Naive thymus-derived CD4-positive, alpha-beta T cell (primary cell): Measurements from ENCODE around the gene LIX1. TPM values are rescaled to one million over a fixed set of nuclear protein-coding genes. Genes with fewer than 3 reads are reported as not detected.
"Not testable (repeated sequence)": the region's sequence is repeated elsewhere in the genome, so short reads cannot be mapped to it uniquely, and the experiment has no call there.

ENCODE experiments used
- ATAC-seq: fragments of 150-1000 bp; cut with Tn5 transposase; 2 replicates; pipeline ENCODE4 v1.10.0; 2021; ENCODE audit warnings: mild to moderate bottlenecking, moderate library complexity
- CTCF ChIA-PET: fragments of 350-600 bp; sonication (Branson Sonifier 250); formaldehyde crosslinking; loops from one replicate; lab custom pipeline; 2021; ENCODE audit warnings: antibody characterized with exemption; lab: Charles Lee
- POLR2A ChIA-PET: fragments of 350-600 bp; sonication (Branson Sonifier 250); formaldehyde crosslinking; loops from one replicate; lab custom pipeline; 2021; ENCODE audit warnings: antibody characterized with exemption, inconsistent platforms; lab: Charles Lee
- DNase-seq, 9 donors: peaks; one replicate each; pipeline versions ENCODE4 v3.0.0 to v3.0.0-alpha.2; 2020 to 2022; ENCODE audit warnings: mixed read lengths in 1 of 9
- H3K27ac ChIP-seq: one replicate; pipeline ENCODE4 v1.7.0; 2013; ENCODE audit warnings: mild to moderate bottlenecking, low read depth, low read length, moderate library complexity
- H3K27me3 ChIP-seq, 2 donors: one replicate each; pipeline ENCODE4 v1.7.0; 2013; ENCODE audit warnings: low read length in 2 of 2, mild to moderate bottlenecking in 2 of 2, moderate library complexity in 2 of 2; ENCODE audit not compliant: control insufficient read depth in 2 of 2, insufficient read depth in 2 of 2
- H3K36me3 ChIP-seq, 3 experiments: 1 replicate in 2 of 3; 2 replicates in 1 of 3; pipeline ENCODE4 v1.7.0; 2013; ENCODE audit warnings: low read length in 3 of 3, mild to moderate bottlenecking in 3 of 3, moderate library complexity in 1 of 3; ENCODE audit not compliant: insufficient read depth in 3 of 3, control insufficient read depth in 2 of 3
- H3K4me1 ChIP-seq, 2 donors: one replicate each; pipeline ENCODE4 v1.7.0; 2013; ENCODE audit warnings: low read length in 2 of 2, mild to moderate bottlenecking in 2 of 2, moderate library complexity in 1 of 2; ENCODE audit not compliant: control insufficient read depth in 2 of 2, insufficient read depth in 2 of 2
- H3K4me3 ChIP-seq: 2 replicates; pipeline ENCODE4 v1.7.0; 2013; ENCODE audit warnings: mild to moderate bottlenecking, low read length
- H3K9me3 ChIP-seq, 3 experiments: 1 replicate in 2 of 3; 2 replicates in 1 of 3; pipeline ENCODE4 v1.7.0; 2013; ENCODE audit warnings: low read length in 3 of 3; ENCODE audit not compliant: control insufficient read depth in 2 of 3
- H3K27ac Mint-ChIP-seq, 9 donors: one replicate each; pipeline ENCODE4 v1.8.0; 2020 to 2022; ENCODE audit warnings: mixed read lengths in 9 of 9, mild to moderate bottlenecking in 8 of 9, moderate library complexity in 5 of 9, inconsistent platforms in 2 of 9
- H3K27me3 Mint-ChIP-seq, 5 donors: one replicate each; pipeline ENCODE4 v1.8.0; 2021 to 2022; ENCODE audit warnings: mixed read lengths in 5 of 5, mild to moderate bottlenecking in 1 of 5
- H3K36me3 Mint-ChIP-seq, 5 donors: one replicate each; pipeline ENCODE4 v1.8.0; 2020 to 2022; ENCODE audit warnings: mixed read lengths in 5 of 5, mild to moderate bottlenecking in 3 of 5, inconsistent platforms in 1 of 5
- H3K4me1 Mint-ChIP-seq, 7 donors: one replicate each; pipeline ENCODE4 v1.8.0; 2020 to 2022; ENCODE audit warnings: mixed read lengths in 7 of 7, mild to moderate bottlenecking in 3 of 7, inconsistent platforms in 1 of 7
- H3K4me3 Mint-ChIP-seq, 10 donors: one replicate each; pipeline ENCODE4 v1.8.0; 2020 to 2022; ENCODE audit warnings: mild to moderate bottlenecking in 10 of 10, mixed read lengths in 10 of 10, moderate library complexity in 6 of 10, inconsistent platforms in 2 of 10
- H3K9me3 Mint-ChIP-seq, 11 donors: one replicate each; pipeline ENCODE4 v1.8.0; 2020 to 2022; ENCODE audit warnings: mixed read lengths in 11 of 11, mild to moderate bottlenecking in 4 of 11, inconsistent platforms in 1 of 11, moderate library complexity in 1 of 11
- intact Hi-C, 2 donors: fragments of 100-400 bp; cut with micrococcal nuclease; formaldehyde crosslinking; loops; one replicate each; pipeline ENCODE4 v1.15.1; 2023
- polyA plus RNA-seq, 2 donors: library from polyadenylated mRNA; unstranded; fragments of 300-500 nt; fragmentation: Illumina TruSeq; gene quantifications; one replicate each; pipeline ENCODE4 v1.2.3, GENCODE V29; 2021
- total RNA-seq, 6 experiments: library from RNA in 5 of 6; stranded (reverse) in 5 of 6; gene quantifications; 1 replicate in 5 of 6; 2 replicates in 1 of 6; pipeline ENCODE4 v1.2.3 and lab custom pipeline; 2021 to 2026

Gene LIX1
- total and polyA plus RNA-seq, 7 experiments from 2014 or later: not detected

DNA sequence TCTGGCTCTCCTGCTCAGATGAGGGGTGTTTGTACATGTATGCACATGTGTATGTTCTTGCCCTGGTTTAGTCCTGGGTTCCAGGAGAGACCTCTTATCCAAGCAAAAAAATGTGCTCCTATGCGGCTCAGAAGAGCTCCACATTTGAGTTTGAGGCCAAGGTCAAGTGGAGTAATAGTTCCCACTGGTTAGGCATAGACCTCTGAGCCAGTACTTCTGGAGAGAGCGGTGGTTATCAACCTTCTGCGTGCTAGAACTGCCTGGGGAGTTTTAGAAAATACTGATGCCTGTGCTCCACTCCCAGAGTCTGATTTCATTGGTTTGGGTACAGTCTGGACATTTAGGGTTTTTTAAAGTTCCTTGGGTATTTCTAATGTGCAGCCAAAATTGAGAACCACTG, 51.5 kb downstream of the LIX1 start:
- no peaks in the 10 kb centered on the region for H3K4me1 ChIP-seq
- ChIA-PET POLR2A (no interaction called here), CTCF (no interaction called here)
- Mint-ChIP-seq H3K27me3 (peaks cover 0 to 32% (median 0%) of the 10 kb centered on the region in 5 donors), H3K9me3 (no peaks in the 10 kb centered on the region), H3K36me3 (peaks cover 0 to 4% (median 0%) of the 10 kb centered on the region in 5 donors), H3K4me3 (no peak overlapping the region), H3K4me1 (peaks cover 0 to 21% (median 5%) of the 10 kb centered on the region in 7 donors), H3K27ac (no peak overlapping the region)
- intact Hi-C loops: no loop called here
- H3K36me3 ChIP-seq: no peaks in the 10 kb centered on the region
- ATAC-seq (no peak), DNase-seq (no peak)
- no peak overlapping the region for H3K4me3 ChIP-seq
- no peaks in the 10 kb centered on the region for H3K9me3 ChIP-seq
- H3K27ac ChIP-seq: no peak overlapping the region
- H3K27me3 ChIP-seq: no peaks in the 10 kb centered on the region

DNA sequence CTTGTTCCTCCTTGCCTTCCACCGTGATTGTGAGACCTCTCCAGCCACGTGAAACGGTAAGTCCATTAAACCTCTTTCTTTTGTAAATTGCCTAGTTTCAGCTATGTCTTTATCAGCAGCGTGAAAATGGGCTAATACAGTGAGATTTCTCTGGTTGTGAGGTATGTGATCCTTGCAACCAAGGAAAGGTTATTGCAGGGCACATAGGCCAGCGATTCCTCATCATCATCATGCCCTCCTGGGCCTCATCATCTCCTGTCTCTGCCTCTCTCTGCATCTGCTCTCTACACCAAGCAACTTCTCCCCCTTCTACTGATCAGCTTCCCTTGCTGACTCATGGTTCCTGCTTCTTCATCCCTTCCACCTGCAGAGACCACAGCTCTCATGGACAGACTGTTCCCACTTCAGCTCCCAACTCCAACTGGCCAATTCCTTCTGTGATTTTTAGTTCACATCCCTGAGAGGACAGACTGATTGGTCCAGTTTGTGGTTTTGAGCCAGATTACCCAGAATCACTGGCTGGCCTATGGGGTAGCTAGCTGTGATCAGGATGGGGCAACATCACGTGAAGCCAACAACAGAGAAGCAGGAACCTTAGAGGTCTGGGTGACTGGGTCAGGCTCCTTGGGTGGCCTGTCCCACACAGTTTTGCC, 53.1 kb downstream of the LIX1 start:
- POLR2A ChIA-PET: no interaction called here
- CTCF ChIA-PET: interaction anchor here (1.3 kb wide), 1 partner anchor 15 kb away, joined by 3 read pairs; no protein-coding TSS in a partner anchor

DNA sequence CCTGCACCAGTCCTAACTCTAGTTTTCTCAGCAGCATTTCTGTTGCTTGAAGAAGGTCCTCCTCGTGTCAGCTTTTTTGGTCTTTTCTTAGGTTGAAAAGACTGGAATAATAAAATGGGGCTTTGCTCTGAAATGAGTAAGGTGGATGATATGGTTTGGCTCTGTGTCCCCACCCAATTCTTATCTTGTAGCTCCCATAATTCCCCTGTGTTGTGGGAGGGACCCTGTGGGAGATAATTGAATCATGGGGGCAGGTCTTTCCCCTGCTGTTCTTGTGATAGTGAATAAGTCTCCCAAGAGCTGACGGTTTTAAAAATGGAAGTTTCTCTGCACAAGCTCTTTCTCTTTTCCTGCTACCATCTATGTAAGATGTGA, 53.6 kb downstream of the LIX1 start:
- ATAC-seq: no peak
- CTCF ChIA-PET: interaction anchor here (1.3 kb wide), 1 partner anchor 14 kb away, joined by 3 read pairs; no protein-coding TSS in a partner anchor

More for the DNA sequence above, 53.1 kb downstream of the LIX1 start:
- H3K27me3 Mint-ChIP-seq: peaks cover 0 to 35% (median 0%) of the 10 kb centered on the region in 5 donors
- Histone ChIP-seq H3K36me3 (no peaks in the 10 kb centered on the region), H3K4me3 (no peak overlapping the region), H3K9me3 (no peaks in the 10 kb centered on the region), H3K27ac (no peak overlapping the region), H3K4me1 (no peaks in the 10 kb centered on the region), H3K27me3 (no peaks in the 10 kb centered on the region)
- no peak overlapping the region for H3K4me3 Mint-ChIP-seq
- peaks cover 0 to 7% (median 0%) of the 10 kb centered on the region in 7 donors for H3K4me1 Mint-ChIP-seq
- peak; percentile 44 for ATAC-seq
- peaks cover 0 to 3% (median 0%) of the 10 kb centered on the region in 5 donors for H3K36me3 Mint-ChIP-seq
- peaks cover 0 to 5% (median 0%) of the 10 kb centered on the region in 11 donors for H3K9me3 Mint-ChIP-seq
- intact Hi-C loops: no loop called here
- no peak overlapping the region for H3K27ac Mint-ChIP-seq
- no peak for DNase-seq

DNA sequence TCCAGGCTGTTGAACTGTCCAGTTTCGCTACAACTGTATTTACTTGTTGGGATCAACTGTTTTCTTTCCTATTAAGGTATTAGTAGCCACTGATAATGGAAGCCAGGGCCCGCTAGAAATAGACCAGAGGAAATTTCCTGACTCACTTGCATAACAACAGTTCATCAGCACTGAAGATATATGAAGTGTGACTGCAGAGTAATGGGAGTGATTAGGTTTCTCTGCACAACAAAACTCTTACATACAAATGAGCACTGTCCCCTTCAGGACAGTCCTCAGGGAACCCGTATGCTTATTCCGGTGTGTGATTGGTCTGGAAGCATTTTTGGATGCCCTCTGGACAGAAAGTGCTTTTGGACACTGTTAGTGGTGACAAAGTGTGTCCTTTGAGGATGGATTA, 55.3 kb downstream of the LIX1 start:
- Histone ChIP-seq H3K9me3 (no peaks in the 10 kb centered on the region), H3K27me3 (no peaks in the 10 kb centered on the region), H3K27ac (no peak overlapping the region), H3K36me3 (no peaks in the 10 kb centered on the region), H3K4me1 (no peaks in the 10 kb centered on the region), H3K4me3 (no peak overlapping the region)
- ATAC-seq: no peak
- intact Hi-C loops: no loop called here
- Mint-ChIP-seq H3K27ac (no peak overlapping the region), H3K9me3 (peaks cover 0 to 5% (median 0%) of the 10 kb centered on the region in 11 donors), H3K4me3 (no peak overlapping the region), H3K27me3 (peaks cover 0 to 44% (median 0%) of the 10 kb centered on the region in 5 donors), H3K4me1 (peaks cover 0 to 10% (median 3%) of the 10 kb centered on the region in 7 donors), H3K36me3 (peaks cover 0 to 3% (median 0%) of the 10 kb centered on the region in 5 donors)
- ChIA-PET POLR2A (no interaction called here), CTCF (no interaction called here)
- no peak for DNase-seq

More for the DNA sequence above, 53.6 kb downstream of the LIX1 start:
- POLR2A ChIA-PET: no interaction called here
- Histone ChIP-seq H3K27ac (no peak overlapping the region), H3K27me3 (no peaks in the 10 kb centered on the region), H3K9me3 (no peaks in the 10 kb centered on the region), H3K36me3 (no peaks in the 10 kb centered on the region), H3K4me1 (no peaks in the 10 kb centered on the region), H3K4me3 (no peak overlapping the region)
- peaks cover 0 to 5% (median 0%) of the 10 kb centered on the region in 11 donors for H3K9me3 Mint-ChIP-seq
- no peak overlapping the region for H3K27ac Mint-ChIP-seq
- no peak for DNase-seq
- H3K36me3 Mint-ChIP-seq: peaks cover 0 to 3% (median 0%) of the 10 kb centered on the region in 5 donors
- intact Hi-C loops: no loop called here
- peaks cover 0 to 7% (median 0%) of the 10 kb centered on the region in 7 donors for H3K4me1 Mint-ChIP-seq
- H3K27me3 Mint-ChIP-seq: peaks cover 0 to 40% (median 0%) of the 10 kb centered on the region in 5 donors
- no peak overlapping the region for H3K4me3 Mint-ChIP-seq

DNA sequence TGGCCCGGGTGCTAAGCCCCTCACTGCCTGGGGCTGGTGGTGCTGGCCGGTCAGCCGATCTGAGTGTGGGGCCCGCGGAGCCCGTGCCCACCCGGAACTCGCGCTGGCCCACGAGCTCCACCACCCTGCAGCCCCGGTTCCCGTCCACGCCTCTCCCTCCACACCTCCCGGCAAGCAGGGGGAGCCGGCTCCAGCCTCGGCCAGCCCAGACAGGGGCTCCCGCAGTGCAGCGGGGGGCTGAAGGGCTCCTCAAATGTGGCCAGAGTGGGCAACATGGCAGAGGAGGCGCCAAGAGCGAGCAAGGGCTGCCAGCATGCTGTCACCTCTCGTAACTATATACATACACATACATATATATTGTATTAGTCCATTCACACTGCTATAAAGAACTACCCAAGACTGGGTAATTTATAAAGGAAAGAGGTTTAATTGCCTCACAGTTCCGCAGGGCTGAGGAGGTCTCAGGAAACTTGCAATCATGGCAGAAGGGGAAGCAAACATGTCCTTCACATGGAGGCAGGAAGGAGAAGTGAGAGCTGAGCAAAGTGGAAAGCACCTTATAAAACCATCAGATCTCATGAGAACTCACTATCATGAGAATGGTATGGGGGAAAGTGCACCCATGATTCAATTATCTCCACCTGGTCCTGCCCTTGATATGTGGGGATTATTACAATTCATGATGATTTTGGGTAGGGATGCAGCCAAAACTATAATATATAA, 56.8 kb downstream of the LIX1 start:
- ATAC-seq: peak; percentile 63
- H3K4me1 ChIP-seq: no peaks in the 10 kb centered on the region

DNA sequence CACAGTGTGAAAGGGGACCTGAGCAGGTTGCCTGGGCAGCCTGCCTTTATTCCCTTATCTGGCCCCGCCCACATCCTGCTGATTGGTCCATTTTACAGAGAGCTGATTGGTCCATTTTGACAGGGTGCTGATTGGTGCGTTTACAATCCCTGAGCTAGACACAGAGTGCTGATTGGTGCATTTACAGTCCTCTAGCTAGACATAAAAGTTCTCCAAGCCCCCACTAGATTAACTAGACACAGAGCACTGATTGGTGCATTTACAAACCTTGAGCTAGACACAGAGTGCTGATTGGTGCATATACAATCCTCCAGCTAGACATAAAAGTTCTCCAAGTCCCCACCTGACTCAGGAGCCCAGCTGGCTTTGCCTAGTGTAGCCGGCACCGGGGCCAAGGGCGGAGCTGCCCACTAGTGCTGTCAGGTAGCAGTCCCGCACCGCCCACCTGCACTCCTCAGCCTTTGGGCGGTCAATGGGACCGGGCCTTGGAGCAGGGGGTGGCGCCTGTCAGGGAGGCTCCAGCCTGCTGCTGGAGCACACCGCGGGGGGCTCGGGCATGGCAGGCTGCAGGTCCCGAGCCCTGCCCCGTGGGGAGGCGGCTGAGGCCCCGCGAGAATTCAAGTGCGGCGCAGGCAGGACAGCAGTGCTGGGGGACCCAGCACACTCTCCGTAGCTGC, 57.5 kb downstream of the LIX1 start:
- not testable (repeated sequence) for H3K4me3 ChIP-seq, H3K9me3 Mint-ChIP-seq, H3K4me3 Mint-ChIP-seq, H3K9me3 ChIP-seq, H3K27me3 ChIP-seq, H3K27ac ChIP-seq, ATAC-seq, H3K27ac Mint-ChIP-seq, H3K36me3 ChIP-seq, H3K4me1 ChIP-seq, H3K36me3 Mint-ChIP-seq, DNase-seq
- Mint-ChIP-seq H3K4me1 (peaks cover 0 to 17% (median 8%) of the 10 kb centered on the region in 7 donors), H3K27me3 (peaks cover 0 to 39% (median 0%) of the 10 kb centered on the region in 5 donors)
- intact Hi-C loops: loop anchor here in 1 of 2 donors (5.0 kb wide), 1 partner anchor 1088 kb away; no protein-coding TSS in a partner anchor
- ChIA-PET POLR2A (interaction anchor here (0.7 kb wide), 1 partner anchor 1804 kb away, joined by 3 read pairs; no protein-coding TSS in a partner anchor), CTCF (interaction anchor here (0.9 kb wide), 1 partner anchor 77 kb away, joined by 3 read pairs; no protein-coding TSS in a partner anchor)

More for the DNA sequence above, 56.8 kb downstream of the LIX1 start:
- no peak overlapping the region for H3K4me3 Mint-ChIP-seq
- Histone ChIP-seq H3K36me3 (no peaks in the 10 kb centered on the region), H3K27ac (no peak overlapping the region), H3K4me3 (no peak overlapping the region), H3K27me3 (no peaks in the 10 kb centered on the region), H3K9me3 (no peaks in the 10 kb centered on the region)
- peaks cover 0 to 17% (median 8%) of the 10 kb centered on the region in 7 donors for H3K4me1 Mint-ChIP-seq
- POLR2A ChIA-PET: interaction anchor here (0.7 kb wide), 1 partner anchor 1803 kb away, joined by 3 read pairs; no protein-coding TSS in a partner anchor
- H3K27me3 Mint-ChIP-seq: peaks cover 0 to 41% (median 0%) of the 10 kb centered on the region in 5 donors
- CTCF ChIA-PET: interaction anchor here (0.9 kb wide), 1 partner anchor 77 kb away, joined by 3 read pairs; no protein-coding TSS in a partner anchor
- no peak overlapping the region for H3K27ac Mint-ChIP-seq
- H3K36me3 Mint-ChIP-seq: peaks cover 0 to 3% (median 0%) of the 10 kb centered on the region in 5 donors
- intact Hi-C loops: no loop called here
- peaks cover 0 to 5% (median 0%) of the 10 kb centered on the region in 11 donors for H3K9me3 Mint-ChIP-seq
- DNase-seq: no peak
